Endothelial cell of umbilical vein (primary cell): Measurements from ENCODE around the gene EMX1. TPM values are rescaled to one million over a fixed set of nuclear protein-coding genes. Genes with fewer than 3 reads are reported as not detected.

Experiments used
- BruUV-seq: library from RNA; stranded (reverse); fragments of 400-500 nt; replicated peaks from 2 replicates; lab custom pipeline; 2021; lab: Mats Ljungman, UMichigan
- CTCF ChIA-PET: fragments of 300-600, 350-600 bp; sonication (Branson Sonifier 250); formaldehyde crosslinking; loops from one replicate; lab custom pipeline; 2021; ENCODE audit warnings: antibody characterized with exemption, inconsistent platforms; lab: Charles Lee
- POLR2A ChIA-PET: fragments of 300-600, 350-600 bp; sonication (Branson Sonifier 250); formaldehyde crosslinking; loops from one replicate; lab custom pipeline; 2021; ENCODE audit warnings: antibody characterized with exemption, inconsistent platforms; lab: Charles Lee
- DNase-seq: peaks from one replicate; pipeline ENCODE4 v3.0.0-alpha.2; 2011; ENCODE audit warnings: low read depth, low spot score
- FAIRE-seq: peaks from 2 replicates; lab custom pipeline; 2011; peaks lifted over from hg19 to GRCh38; lab: Jason Lieb, UNC
- H2AFZ ChIP-seq: 2 replicates; pipeline ENCODE4 v1.6.0; 2012; ENCODE audit warnings: low read depth, low read length, control low read depth, inconsistent platforms
- H3K27ac ChIP-seq: 2 replicates; pipeline ENCODE4 v1.5.1; 2011; ENCODE audit warnings: low read depth, mild to moderate bottlenecking, control low read depth, low read length, moderate library complexity; ENCODE audit not compliant: insufficient read depth
- H3K27me3 ChIP-seq, 2 experiments: 2 replicates each; pipeline versions ENCODE4 v1.6.0 to v1.6.1; 2011; ENCODE audit warnings: low read length in 2 of 2, mixed read lengths in 1 of 2; ENCODE audit not compliant: control insufficient read depth in 2 of 2, insufficient read depth in 2 of 2
- H3K36me3 ChIP-seq, 2 experiments: 2 replicates in 1 of 2; 3 replicates in 1 of 2; pipeline ENCODE4 v1.5.1; 2011; ENCODE audit warnings: low read length in 2 of 2, mild to moderate bottlenecking in 1 of 2, moderate library complexity in 1 of 2; ENCODE audit not compliant: control insufficient read depth in 2 of 2, insufficient read depth in 2 of 2; ENCODE audit errors: extremely low read depth in 1 of 2
- H3K4me1 ChIP-seq: 3 replicates; pipeline ENCODE4 v1.5.1; 2011; ENCODE audit warnings: mild to moderate bottlenecking, low read length; ENCODE audit not compliant: control insufficient read depth, insufficient read depth; ENCODE audit errors: extremely low read depth
- H3K4me2 ChIP-seq: 2 replicates; pipeline ENCODE4 v1.6.1; 2011; ENCODE audit warnings: low read length, control low read depth, mixed read lengths; ENCODE audit not compliant: insufficient read depth
- H3K4me3 ChIP-seq, 3 experiments: fragments of 200-600 bp in 1 of 3; sonication (generic), shearing (Covaris generic) in 1 of 3; replicated peaks in 1 of 3; 2 replicates each; pipeline ENCODE4 v1.5.1; 2011 to 2016; ENCODE audit warnings: control low read depth in 3 of 3, low read length in 3 of 3, mild to moderate bottlenecking in 2 of 3, inconsistent platforms in 1 of 3, low read depth in 1 of 3, moderate library complexity in 1 of 3; ENCODE audit not compliant: insufficient read depth in 1 of 3
- H3K79me2 ChIP-seq: 2 replicates; pipeline ENCODE4 v1.6.0; 2012; ENCODE audit warnings: low read length, inconsistent platforms; ENCODE audit not compliant: control insufficient read depth, insufficient read depth
- H3K9ac ChIP-seq: replicated peaks from 2 replicates; pipeline ENCODE3; 2011; ENCODE audit warnings: low read length, control low read depth; ENCODE audit not compliant: insufficient read depth; ENCODE audit errors: extremely low read depth
- H3K9me1 ChIP-seq: replicated peaks from 3 replicates; pipeline ENCODE4 v1.6.0; 2011; ENCODE audit warnings: mild to moderate bottlenecking, low read length; ENCODE audit not compliant: control insufficient read depth, insufficient read depth; ENCODE audit errors: extremely low read depth
- H3K9me3 ChIP-seq: replicated peaks from 2 replicates; pipeline ENCODE4 v1.5.1; 2012; ENCODE audit warnings: low read length, inconsistent platforms; ENCODE audit not compliant: control insufficient read depth, insufficient read depth
- H4K20me1 ChIP-seq: replicated peaks from 2 replicates; pipeline ENCODE3; 2011; ENCODE audit warnings: mild to moderate bottlenecking, low read length; ENCODE audit not compliant: control insufficient read depth, insufficient read depth; ENCODE audit errors: extremely low read depth
- EZH2 ChIP-seq: IDR thresholded peaks from 2 replicates; pipeline ENCODE4 v1.6.1; 2012; ENCODE audit warnings: borderline replicate concordance, low read depth, mild to moderate bottlenecking, moderate library complexity, low read length, inconsistent platforms; ENCODE audit not compliant: severe bottlenecking
- FOS ChIP-seq: IDR thresholded peaks from 2 replicates; pipeline ENCODE4 v1.6.1; 2011; ENCODE audit warnings: mild to moderate bottlenecking, low read length, moderate library complexity, borderline replicate concordance; ENCODE audit not compliant: insufficient read depth
- GATA2 ChIP-seq: IDR thresholded peaks from 2 replicates; pipeline ENCODE4 v1.7.0; 2011; ENCODE audit warnings: low read depth, mild to moderate bottlenecking, moderate library complexity, mixed read lengths, low read length; ENCODE audit not compliant: insufficient read length, insufficient read depth
- JUN ChIP-seq: IDR thresholded peaks from 2 replicates; pipeline ENCODE4 v1.6.1; 2011; ENCODE audit warnings: borderline replicate concordance, low read depth; ENCODE audit not compliant: insufficient read length, insufficient read depth
- MYC ChIP-seq: IDR thresholded peaks from one replicate; pipeline ENCODE4 v1.6.1; 2011; ENCODE audit warnings: mild to moderate bottlenecking, low read depth, low read length
- POLR2A ChIP-seq: IDR thresholded peaks from 2 replicates; pipeline ENCODE4 v1.6.1; 2012; ENCODE audit warnings: low read depth, mild to moderate bottlenecking, control low read depth, low read length
- POLR2AphosphoS5 ChIP-seq: IDR thresholded peaks from 2 replicates; pipeline ENCODE4 v1.6.1; 2012; ENCODE audit warnings: low read depth, mild to moderate bottlenecking, control low read depth, low read length, moderate library complexity; ENCODE audit not compliant: insufficient read depth
- dilution Hi-C: fragments of 300-500 bp; cut with MboI; formaldehyde crosslinking; loops from one replicate; pipeline ENCODE4 v1.15.0; 2019; ENCODE audit warnings: low sequenced_read_pairs; ENCODE audit not compliant: extremely low pct_ligation_motif_present
- intact Hi-C: fragments of 100-400 bp; cut with micrococcal nuclease; formaldehyde crosslinking; loops from one replicate; pipeline ENCODE4 v1.10.0; 2022
- polyA plus RNA-seq, 4 experiments: library from polyadenylated mRNA; depleted of rRNA in 3 of 4; stranded (reverse) in 3 of 4; unstranded in 1 of 4; fragments of >200 nt; gene quantifications; 2 replicates each; pipeline versions ENCODE4 v1.2.1 to v1.2.3, GENCODE V29; 2011 to 2012; ENCODE audit warnings: missing spikeins in 1 of 4
- total RNA-seq: library from RNA; stranded (reverse); gene quantifications from 2 replicates; pipeline ENCODE4 v1.2.3, GENCODE V29; 2021
- TF ChIP-seq, protein P1 (sequence below), 2 donors: IDR thresholded peaks; 1 replicate in 1 of 2; 2 replicates in 1 of 2; pipeline ENCODE4 v1.5.1; 2011; ENCODE audit warnings: low read length in 2 of 2, mild to moderate bottlenecking in 2 of 2, moderate library complexity in 2 of 2, control low read depth in 1 of 2, inconsistent platforms in 1 of 2, low read depth in 1 of 2; ENCODE audit not compliant: insufficient read depth in 1 of 2; ENCODE audit errors: extremely low read depth in 1 of 2
- TF ChIP-seq, protein P2 (sequence below): IDR thresholded peaks from 2 replicates; pipeline ENCODE4 v1.6.1; 2011; ENCODE audit not compliant: insufficient read depth, insufficient read length

EMX1 gene
- total and polyA plus RNA-seq, 2 donors (not counting 3 experiments of a cell fraction or from before 2014, with no cell fraction given): not detected

DNA sequence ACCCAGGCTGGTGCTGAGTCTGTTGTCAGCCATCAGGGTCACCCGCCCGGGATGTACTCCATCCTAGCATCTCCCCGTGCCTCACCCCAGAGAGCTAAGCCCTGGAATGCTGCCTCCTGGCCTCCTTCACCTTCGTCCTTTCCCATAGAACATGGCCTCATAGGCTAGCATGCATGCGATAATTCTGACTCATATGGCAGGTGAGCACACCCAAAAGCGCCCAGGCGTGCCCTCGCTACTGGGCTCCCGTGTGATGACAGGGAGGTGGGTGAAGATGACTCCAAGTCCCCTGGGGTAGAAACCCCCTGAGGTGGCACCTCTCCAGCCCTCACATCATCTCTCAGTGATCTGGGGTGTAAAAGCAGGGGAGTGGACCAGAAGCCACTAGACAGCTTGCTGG is 22.8 kb upstream of the EMX1 start:
- Histone ChIP-seq H2AFZ (no peak overlapping the region), H4K20me1 (no peaks in the 10 kb centered on the region), H3K36me3 (peaks cover 0 to 9% of the 10 kb centered on the region in 2 experiments), H3K4me1 (peaks cover 14% of the 10 kb centered on the region), H3K27me3 (peaks cover 3 to 4% of the 10 kb centered on the region in 2 experiments), H3K79me2 (no peaks in the 10 kb centered on the region), H3K9me3 (no peaks in the 10 kb centered on the region), H3K4me3 (no peak overlapping the region), H3K9me1 (no peaks in the 10 kb centered on the region), H3K27ac (no peak overlapping the region), H3K9ac (no peak overlapping the region), H3K4me2 (no peak overlapping the region)
- no TSS peak for BruUV-seq
- POLR2A ChIA-PET: no interaction called here
- TF ChIP-seq FOS (no peak), POLR2AphosphoS5 (no peak), EZH2 (no peak), JUN (no peak), GATA2 (no peak), POLR2A (no peak), MYC (no peak)
- TF ChIP-seq, protein P1, sequence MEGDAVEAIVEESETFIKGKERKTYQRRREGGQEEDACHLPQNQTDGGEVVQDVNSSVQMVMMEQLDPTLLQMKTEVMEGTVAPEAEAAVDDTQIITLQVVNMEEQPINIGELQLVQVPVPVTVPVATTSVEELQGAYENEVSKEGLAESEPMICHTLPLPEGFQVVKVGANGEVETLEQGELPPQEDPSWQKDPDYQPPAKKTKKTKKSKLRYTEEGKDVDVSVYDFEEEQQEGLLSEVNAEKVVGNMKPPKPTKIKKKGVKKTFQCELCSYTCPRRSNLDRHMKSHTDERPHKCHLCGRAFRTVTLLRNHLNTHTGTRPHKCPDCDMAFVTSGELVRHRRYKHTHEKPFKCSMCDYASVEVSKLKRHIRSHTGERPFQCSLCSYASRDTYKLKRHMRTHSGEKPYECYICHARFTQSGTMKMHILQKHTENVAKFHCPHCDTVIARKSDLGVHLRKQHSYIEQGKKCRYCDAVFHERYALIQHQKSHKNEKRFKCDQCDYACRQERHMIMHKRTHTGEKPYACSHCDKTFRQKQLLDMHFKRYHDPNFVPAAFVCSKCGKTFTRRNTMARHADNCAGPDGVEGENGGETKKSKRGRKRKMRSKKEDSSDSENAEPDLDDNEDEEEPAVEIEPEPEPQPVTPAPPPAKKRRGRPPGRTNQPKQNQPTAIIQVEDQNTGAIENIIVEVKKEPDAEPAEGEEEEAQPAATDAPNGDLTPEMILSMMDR (IDR thresholded peaks at IDR 0.05; ENCODE audit: extremely low read depth in 1 of 2, insufficient read depth in 1 of 2, low read depth in 1 of 2, low read length in 2 of 2): no peak
- TF ChIP-seq, protein P2, sequence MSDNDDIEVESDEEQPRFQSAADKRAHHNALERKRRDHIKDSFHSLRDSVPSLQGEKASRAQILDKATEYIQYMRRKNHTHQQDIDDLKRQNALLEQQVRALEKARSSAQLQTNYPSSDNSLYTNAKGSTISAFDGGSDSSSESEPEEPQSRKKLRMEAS: no peak
- FAIRE-seq: no peak
- CTCF ChIA-PET: interaction anchor here (0.8 to 10.7 kb wide), 21 partner anchors 8 to 320 kb away, joined by 3 to 261 read pairs (median 9); partner anchors contain the start of genes EMX1, SFXN5 and SMYD5
- dilution Hi-C loops (no loop called here), intact Hi-C loops (no loop called here)
- DNase-seq: no peak
